Measurements from ENCODE around the gene KLC3.

DNA sequence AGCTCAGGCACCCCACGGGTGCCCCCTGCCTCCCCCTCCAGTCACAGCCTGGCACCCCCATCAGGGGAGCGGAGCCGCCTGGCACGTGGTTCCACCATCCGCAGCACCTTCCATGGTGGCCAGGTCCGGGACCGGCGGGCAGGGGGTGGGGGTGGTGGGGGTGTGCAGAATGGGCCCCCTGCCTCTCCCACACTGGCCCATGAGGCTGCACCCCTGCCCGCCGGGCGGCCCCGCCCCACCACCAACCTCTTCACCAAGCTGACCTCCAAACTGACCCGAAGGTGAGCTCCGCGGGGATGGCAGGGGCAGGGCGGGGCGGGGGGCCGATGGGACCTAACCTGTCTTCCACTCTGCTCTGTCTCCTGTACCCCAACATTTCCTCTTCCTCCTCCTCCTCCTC is 42.9 kb upstream of the KLC3 start:
- TF ChIP-seq POLR2A (IDR thresholded peaks at IDR 0.05; ENCODE audit: low read depth, low read length), result no peak
- TF ChIP-seq POLR2AphosphoS5 (IDR thresholded peaks at IDR 0.05; ENCODE audit: low read depth, low read length), result no peak
- TF ChIP-seq TAF1 (IDR thresholded peaks at IDR 0.05; ENCODE audit: borderline replicate concordance, low read depth, low read length), result no peak
